AG04449 (cell line): ENCODE measurements around the gene CREG1.

ENCODE experiments used
- CTCF ChIA-PET: fragments of 350-600 bp; formaldehyde crosslinking; extraction: SDS; loops from one replicate; lab custom pipeline; 2021; ENCODE audit warnings: antibody characterized with exemption; lab: Yijun Ruan, JAX
- POLR2A ChIA-PET: fragments of 400-600, 350-600 bp; formaldehyde crosslinking; extraction: SDS; loops from one replicate; lab custom pipeline; 2020; ENCODE audit warnings: antibody characterized with exemption, inconsistent platforms; lab: Yijun Ruan, JAX
- DNase-seq: peaks from one replicate; pipeline ENCODE4 v3.0.0-alpha.2; 2010; ENCODE audit warnings: low read depth, low spot score
- H3K4me3 ChIP-seq: 2 replicates; pipeline ENCODE4 v1.5.1; 2011; ENCODE audit warnings: low read depth, mild to moderate bottlenecking, control low read depth, low read length
- CTCF ChIP-seq: IDR thresholded peaks from one replicate; pipeline ENCODE4 v1.5.1; 2011; ENCODE audit warnings: mild to moderate bottlenecking, moderate library complexity, low read length, control low read depth, inconsistent platforms; ENCODE audit not compliant: insufficient read depth; ENCODE audit errors: missing control alignments

Gene CREG1

DNA sequence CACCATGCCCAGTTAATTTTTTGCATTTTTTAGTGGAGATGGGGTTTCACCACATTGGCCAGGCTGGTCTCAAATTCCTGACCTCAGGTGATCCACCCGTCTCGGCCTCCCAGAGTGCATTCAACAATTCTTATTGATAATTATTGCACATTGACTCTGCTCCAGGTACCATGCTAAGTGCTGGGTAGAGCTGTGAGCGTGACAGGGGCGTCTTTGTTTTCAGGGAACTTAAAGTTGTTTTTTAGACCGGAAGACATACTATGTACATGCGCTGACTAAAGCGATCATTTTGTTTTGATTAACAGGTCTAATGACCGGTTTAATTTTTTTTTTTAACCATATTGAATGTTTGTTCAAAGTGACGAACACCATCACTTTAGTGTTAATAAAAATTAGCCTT, 39.3 kb downstream of the CREG1 start:
- DNase-seq, result no peak
- ChIA-PET CTCF (interaction anchor here (1.1 kb wide), 2 partner anchors 20 to 26 kb away, joined by 3 to 7 read pairs; no protein-coding TSS in a partner anchor), POLR2A (no interaction called here)
- no peak overlapping the region for H3K4me3 ChIP-seq
- TF ChIP-seq CTCF, result no peak

- CTCF ChIA-PET, result no interaction called here
- H3K4me3 ChIP-seq, result no peak overlapping the region
- POLR2A ChIA-PET, result no interaction called here
- no peak for TF ChIP-seq CTCF
- DNase-seq, result no peak
Observed at GRCh38 chr1:167512046-167512654, 41.4 kb downstream of the CREG1 start.

DNA sequence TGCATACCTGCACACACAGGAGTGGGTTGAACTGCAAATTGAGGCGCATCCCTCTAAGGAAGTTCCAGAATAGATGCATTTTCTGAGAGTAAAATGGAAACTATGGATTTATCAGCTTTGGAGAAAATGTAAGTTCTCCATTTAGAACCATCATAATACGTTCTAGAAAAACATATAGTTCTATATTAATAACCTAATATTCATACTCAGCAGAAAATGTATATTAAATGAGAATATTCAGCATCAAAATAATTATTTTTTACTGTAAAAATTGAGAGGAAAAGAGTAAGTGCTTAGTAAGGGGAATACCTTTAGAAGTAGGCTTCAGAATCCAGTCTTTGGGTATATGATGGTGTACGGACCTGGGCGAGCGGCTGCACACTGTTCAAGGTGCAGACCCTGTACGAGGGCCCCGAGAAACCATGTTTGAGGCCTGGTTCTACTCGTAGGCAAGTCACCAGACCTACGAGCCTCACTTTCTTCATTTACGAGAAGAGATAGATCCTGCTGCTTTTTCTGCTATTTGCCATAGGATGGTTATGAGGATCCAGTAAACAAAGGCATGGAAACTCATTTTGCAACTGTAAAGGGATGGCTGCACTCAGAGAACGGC, 42.1 kb downstream of the CREG1 start:
- no peak for TF ChIP-seq CTCF
- POLR2A ChIA-PET, result no interaction called here
- CTCF ChIA-PET, result interaction anchor here (1.4 kb wide), 1 partner anchor 460 kb away, joined by 3 read pairs; no protein-coding TSS in a partner anchor
- H3K4me3 ChIP-seq, result no peak overlapping the region
- no peak for DNase-seq

GRCh38 chr1:167510881-167511280, 42.7 kb downstream of the CREG1 start:
- ChIA-PET CTCF (interaction anchor here (1.4 kb wide), 1 partner anchor 459 kb away, joined by 3 read pairs; no protein-coding TSS in a partner anchor), POLR2A (no interaction called here)
- TF ChIP-seq CTCF, result no peak
- H3K4me3 ChIP-seq, result no peak overlapping the region
- no peak for DNase-seq

DNA sequence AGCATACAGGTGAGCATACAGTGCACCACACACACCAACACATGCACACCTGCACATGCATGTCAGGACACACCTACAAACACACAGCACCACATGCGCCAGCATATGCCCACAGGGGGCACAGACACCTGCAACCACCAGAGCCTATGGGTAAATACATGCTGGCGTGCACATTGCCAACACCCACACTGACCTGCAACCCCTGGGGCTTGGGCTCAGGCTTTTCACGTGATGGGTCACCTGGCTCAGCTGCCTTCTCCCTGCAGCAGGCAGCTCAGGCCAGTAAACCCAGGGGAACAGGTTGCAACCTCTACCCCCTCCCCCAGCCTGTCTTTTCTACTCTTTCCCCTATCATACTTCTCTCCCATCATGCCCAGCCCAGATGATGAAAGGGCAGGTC, 43.3 kb downstream of the CREG1 start:
- CTCF ChIA-PET, result interaction anchor here (1.4 kb wide), 1 partner anchor 459 kb away, joined by 3 read pairs; no protein-coding TSS in a partner anchor
- TF ChIP-seq CTCF, result no peak
- POLR2A ChIA-PET, result no interaction called here
- no peak overlapping the region for H3K4me3 ChIP-seq
- DNase-seq, result no peak

GRCh38 chr1:167509587-167509986, 44.0 kb downstream of the CREG1 start:
- no peak for TF ChIP-seq CTCF
- DNase-seq, result no peak
- H3K4me3 ChIP-seq, result no peak overlapping the region
- CTCF ChIA-PET, result no interaction called here
- POLR2A ChIA-PET, result no interaction called here
